Mesenchymal stem cell (in vitro differentiated cells and primary cell): ENCODE measurements around the gene ERGIC2. TPM values are rescaled to one million over a fixed set of nuclear protein-coding genes. Genes with fewer than 3 reads are reported as not detected.
A peak's percentile ranks its signal among the peaks of the same experiment; 100 is the strongest.

ENCODE experiments used
- DNase-seq: peaks from one replicate; pipeline ENCODE4 v3.0.0-alpha.2; 2013
- H2AFZ ChIP-seq: one replicate; pipeline ENCODE4 v1.6.1; 2013; ENCODE audit warnings: low read depth, mild to moderate bottlenecking, control low read depth, inconsistent platforms, low read length, moderate library complexity
- H2AK5ac ChIP-seq: 2 replicates; pipeline ENCODE4 v1.6.1; 2013; ENCODE audit warnings: low read length, moderate library complexity, mild to moderate bottlenecking, inconsistent platforms; ENCODE audit not compliant: severe bottlenecking
- H2BK120ac ChIP-seq: one replicate; pipeline ENCODE4 v1.6.1; 2013; ENCODE audit warnings: low read depth, mild to moderate bottlenecking, inconsistent platforms, low read length, moderate library complexity
- H2BK12ac ChIP-seq, 2 experiments: one replicate each; pipeline ENCODE4 v1.6.1; 2013; ENCODE audit warnings: inconsistent platforms in 2 of 2, low read length in 2 of 2, mild to moderate bottlenecking in 2 of 2, moderate library complexity in 2 of 2, control low read depth in 1 of 2
- H2BK15ac ChIP-seq: one replicate; pipeline ENCODE4 v1.6.1; 2013; ENCODE audit warnings: mild to moderate bottlenecking, low read depth, inconsistent platforms; ENCODE audit not compliant: poor library complexity, severe bottlenecking
- H2BK5ac ChIP-seq: 2 replicates; pipeline ENCODE4 v1.6.1; 2013; ENCODE audit warnings: low read depth, mild to moderate bottlenecking, low read length, control low read depth, inconsistent platforms; ENCODE audit not compliant: poor library complexity, severe bottlenecking
- H3K14ac ChIP-seq, 2 experiments: one replicate each; pipeline ENCODE4 v1.6.1; 2013; ENCODE audit warnings: inconsistent platforms in 2 of 2, low read length in 2 of 2, control low read depth in 1 of 2, mild to moderate bottlenecking in 1 of 2, moderate library complexity in 1 of 2
- H3K18ac ChIP-seq, 2 experiments: one replicate each; pipeline ENCODE4 v1.6.1; 2013; ENCODE audit warnings: inconsistent platforms in 2 of 2, low read length in 2 of 2, control low read depth in 1 of 2, low read depth in 1 of 2, mild to moderate bottlenecking in 1 of 2
- H3K23ac ChIP-seq, 2 experiments: one replicate each; pipeline ENCODE4 v1.6.1; 2013; ENCODE audit warnings: inconsistent platforms in 2 of 2, low read length in 2 of 2, mild to moderate bottlenecking in 2 of 2, moderate library complexity in 2 of 2, control low read depth in 1 of 2
- H3K27ac ChIP-seq: 2 replicates; pipeline ENCODE4 v1.5.1; 2013; ENCODE audit warnings: mild to moderate bottlenecking, moderate library complexity, low read length, control low read depth, inconsistent platforms; ENCODE audit not compliant: poor library complexity, severe bottlenecking
- H3K27me3 ChIP-seq, 2 experiments: 2 replicates each; pipeline versions ENCODE4 v1.6.1 to v1.7.0; 2013; ENCODE audit warnings: low read length in 2 of 2, mild to moderate bottlenecking in 2 of 2, moderate library complexity in 2 of 2, control low read depth in 1 of 2, inconsistent platforms in 1 of 2; ENCODE audit not compliant: control insufficient read depth in 1 of 2, insufficient read depth in 1 of 2
- H3K36me3 ChIP-seq, 2 experiments: 2 replicates each; pipeline versions ENCODE4 v1.6.1 to v1.7.0; 2013; ENCODE audit warnings: low read length in 2 of 2, control low read depth in 1 of 2, inconsistent platforms in 1 of 2, low read depth in 1 of 2, mild to moderate bottlenecking in 1 of 2; ENCODE audit not compliant: insufficient read depth in 2 of 2, control insufficient read depth in 1 of 2
- H3K4ac ChIP-seq, 2 experiments: one replicate each; pipeline ENCODE4 v1.6.1; 2013; ENCODE audit warnings: inconsistent platforms in 2 of 2, low read length in 2 of 2, mild to moderate bottlenecking in 2 of 2, moderate library complexity in 2 of 2, control low read depth in 1 of 2, low read depth in 1 of 2
- H3K4me1 ChIP-seq: 2 replicates; pipeline ENCODE4 v1.6.1; 2013; ENCODE audit warnings: low read depth, low read length, control low read depth; ENCODE audit not compliant: control insufficient read depth, insufficient read depth
- H3K4me2 ChIP-seq: 2 replicates; pipeline ENCODE4 v1.6.1; 2013; ENCODE audit warnings: low read length, mild to moderate bottlenecking, inconsistent platforms; ENCODE audit not compliant: poor library complexity, severe bottlenecking
- H3K4me3 ChIP-seq, 2 experiments: 2 replicates each; pipeline versions ENCODE4 v1.5.1 to v1.7.0; 2013; ENCODE audit warnings: low read length in 2 of 2, mild to moderate bottlenecking in 2 of 2, control low read depth in 1 of 2, low read depth in 1 of 2; ENCODE audit not compliant: insufficient read depth in 1 of 2
- H3K79me1 ChIP-seq: replicated peaks from 2 replicates; pipeline ENCODE4 v1.6.1; 2013; ENCODE audit warnings: mild to moderate bottlenecking, control low read depth, low read length, inconsistent platforms; ENCODE audit not compliant: poor library complexity, severe bottlenecking
- H3K9ac ChIP-seq: 2 replicates; pipeline ENCODE4 v1.7.0; 2013; ENCODE audit warnings: mild to moderate bottlenecking, low read length, moderate library complexity
- H3K9me3 ChIP-seq: 2 replicates; pipeline ENCODE4 v1.7.0; 2013; ENCODE audit warnings: mild to moderate bottlenecking, low read length; ENCODE audit not compliant: control insufficient read depth
- H4K8ac ChIP-seq: one replicate; pipeline ENCODE4 v1.6.1; 2013; ENCODE audit warnings: inconsistent platforms, mild to moderate bottlenecking, low read length, moderate library complexity
- H4K91ac ChIP-seq: one replicate; pipeline ENCODE4 v1.6.1; 2013; ENCODE audit warnings: mild to moderate bottlenecking, low read length, inconsistent platforms
- WGBS: methylation state at CpG from one replicate; pipeline ENCODE4 v1.1.7; 2013; ENCODE audit warnings: mixed read lengths; 5-methylcytosine and 5-hydroxymethylcytosine counted together
- polyA plus RNA-seq, 2 experiments: library from polyadenylated mRNA; stranded (reverse); fragments of 200-250 nt; gene quantifications; one replicate each; pipeline ENCODE4 v1.2.3, GENCODE V29; 2013

Gene ERGIC2
- 128 TPM for polyA plus RNA-seq (2013, experiment 1 of 2)
- polyA plus RNA-seq (2013, experiment 2 of 2), result 146 TPM

- H3K14ac ChIP-seq, result peak within 1 kb of the TSS in 1 of 2 experiments; percentile 30
- H3K23ac ChIP-seq, result no peak within 1 kb of the TSS
- H3K27me3 ChIP-seq, result no peaks in the 10 kb centered on the region
- peak within 1 kb of the TSS; percentile 65 for H2AFZ ChIP-seq
- peak within 1 kb of the TSS; percentile 92 for H3K27ac ChIP-seq
- peak within 1 kb of the TSS; percentile 51 for H2BK5ac ChIP-seq
- peak within 1 kb of the TSS; percentile 84 to 89 for H3K18ac ChIP-seq
- H2BK12ac ChIP-seq, result peak within 1 kb of the TSS in 1 of 2 experiments; percentile 67
- peak within 1 kb of the TSS; percentile 88 for H4K91ac ChIP-seq
- peak within 1 kb of the TSS; percentile 53 for H3K4me2 ChIP-seq
- DNase-seq, result peak; percentile 99
- H4K8ac ChIP-seq, result peak within 1 kb of the TSS; percentile 94
- H3K4me3 ChIP-seq, result peak within 1 kb of the TSS; percentile 91 to 97
- peak within 1 kb of the TSS; percentile 87 for H2BK15ac ChIP-seq
- H3K4me1 ChIP-seq, result no peaks in the 10 kb centered on the region
- peaks cover 0 to 13% of the 10 kb centered on the region in 2 experiments for H3K36me3 ChIP-seq
- H3K4ac ChIP-seq, result peak within 1 kb of the TSS; percentile 12 to 82
- H3K9me3 ChIP-seq, result no peaks in the 10 kb centered on the region
- peak within 1 kb of the TSS; percentile 95 for H3K9ac ChIP-seq
- WGBS, result under 1% methylated on average over 52 of the region's 55 CpGs
- H2BK120ac ChIP-seq, result peak within 1 kb of the TSS; percentile 35
- H3K79me1 ChIP-seq, result peaks cover 9% of the 10 kb centered on the region
- H2AK5ac ChIP-seq, result peak within 1 kb of the TSS; percentile 14
Measured at GRCh38 chr12:29380536-29381523, at the start of gene ERGIC2. Gene ERGIC2, minus strand, starts transcription at chr12:29381172. Its CDS starts 9,539 bp downstream, at chr12:29371633.

GRCh38 chr12:29430716-29431044 is 49.7 kb upstream of the ERGIC2 start:
- no peaks in the 10 kb centered on the region for H3K79me1 ChIP-seq
- H3K4ac ChIP-seq, result no peak overlapping the region
- H4K91ac ChIP-seq, result no peak overlapping the region
- H3K14ac ChIP-seq, result no peak overlapping the region
- H3K18ac ChIP-seq, result no peak overlapping the region
- H3K9me3 ChIP-seq, result no peaks in the 10 kb centered on the region
- no peaks in the 10 kb centered on the region for H3K27me3 ChIP-seq
- WGBS, result 64% methylated on average over 1 of the region's 2 CpGs
- H3K9ac ChIP-seq, result no peak overlapping the region
- H3K23ac ChIP-seq, result no peak overlapping the region
- no peaks in the 10 kb centered on the region for H3K4me1 ChIP-seq
- no peak overlapping the region for H2AK5ac ChIP-seq
- no peak overlapping the region for H2BK12ac ChIP-seq
- no peak overlapping the region for H3K4me3 ChIP-seq
- no peak for DNase-seq
- H2BK5ac ChIP-seq, result no peak overlapping the region
- no peak overlapping the region for H3K4me2 ChIP-seq
- no peak overlapping the region for H3K27ac ChIP-seq
- no peaks in the 10 kb centered on the region for H3K36me3 ChIP-seq
- no peak overlapping the region for H2AFZ ChIP-seq
- no peak overlapping the region for H4K8ac ChIP-seq
- H2BK15ac ChIP-seq, result no peak overlapping the region
- no peak overlapping the region for H2BK120ac ChIP-seq

GRCh38 chr12:29429999-29430715 is 49.2 kb upstream of the ERGIC2 start:
- Histone ChIP-seq H2AFZ (no peak overlapping the region), H4K91ac (no peak overlapping the region), H2AK5ac (no peak overlapping the region), H3K4me1 (no peaks in the 10 kb centered on the region), H3K36me3 (no peaks in the 10 kb centered on the region), H2BK120ac (no peak overlapping the region), H3K27ac (no peak overlapping the region), H2BK12ac (no peak overlapping the region), H4K8ac (no peak overlapping the region), H3K9ac (no peak overlapping the region), H3K18ac (no peak overlapping the region), H2BK5ac (no peak overlapping the region), H3K23ac (no peak overlapping the region), H3K4ac (no peak overlapping the region), H3K4me2 (no peak overlapping the region), H3K14ac (no peak overlapping the region), H2BK15ac (no peak overlapping the region), H3K9me3 (no peaks in the 10 kb centered on the region), H3K27me3 (no peaks in the 10 kb centered on the region), H3K4me3 (no peak overlapping the region), H3K79me1 (no peaks in the 10 kb centered on the region)
- 91% methylated on average over 2 of the region's 3 CpGs for WGBS
- no peak for DNase-seq

GRCh38 chr12:29428633-29429032 is 47.7 kb upstream of the ERGIC2 start:
- Histone ChIP-seq H3K14ac (no peak overlapping the region), H3K18ac (no peak overlapping the region), H3K79me1 (no peaks in the 10 kb centered on the region), H3K27me3 (no peaks in the 10 kb centered on the region), H3K4me3 (no peak overlapping the region), H3K4me1 (no peaks in the 10 kb centered on the region), H3K27ac (no peak overlapping the region), H2AFZ (no peak overlapping the region), H2BK5ac (no peak overlapping the region), H2BK12ac (no peak overlapping the region), H3K9ac (no peak overlapping the region), H3K4me2 (no peak overlapping the region), H4K8ac (no peak overlapping the region), H3K36me3 (no peaks in the 10 kb centered on the region), H4K91ac (no peak overlapping the region), H3K9me3 (no peaks in the 10 kb centered on the region), H2BK120ac (no peak overlapping the region), H3K23ac (no peak overlapping the region), H3K4ac (no peak overlapping the region), H2AK5ac (no peak overlapping the region), H2BK15ac (no peak overlapping the region)
- peak; percentile 90 for DNase-seq
